Upper lobe of left lung (tissue), 4 donors: Measurements from ENCODE around the gene CELSR1.

ENCODE experiments used
- CTCF ChIP-seq, 6 experiments: fragments of 450-650 bp in 4 of 6; fragments of 200-600 bp in 2 of 6; sonication (generic) in 2 of 6; IDR thresholded peaks; one replicate each; pipeline ENCODE4 v1.5.1; 2016 to 2019; ENCODE audit warnings: antibody characterized with exemption in 6 of 6
- EP300 ChIP-seq, 4 donors: sonication (generic); formaldehyde crosslinking; IDR thresholded peaks; one replicate each; pipeline ENCODE4 v1.5.1; 2017; ENCODE audit warnings: antibody characterized with exemption in 4 of 4, control low read depth in 2 of 4
- POLR2A ChIP-seq, 4 donors: fragments of 450-650 bp; IDR thresholded peaks; one replicate each; pipeline ENCODE4 v1.5.1; 2016 to 2017; ENCODE audit warnings: antibody characterized with exemption in 4 of 4, mild to moderate bottlenecking in 2 of 4
- POLR2AphosphoS5 ChIP-seq, 2 donors: sonication (generic); formaldehyde crosslinking; IDR thresholded peaks; one replicate each; pipeline ENCODE4 v1.5.1; 2017; ENCODE audit warnings: antibody characterized with exemption in 2 of 2

GRCh38 chr22:46356496-46357480 lies 180.6 kb downstream of the CELSR1 start:
- no peak for TF ChIP-seq EP300 (IDR thresholded peaks at IDR 0.05)
- TF ChIP-seq POLR2A (IDR thresholded peaks at IDR 0.05): no peak
- no peak for TF ChIP-seq CTCF (IDR thresholded peaks at IDR 0.05)
- TF ChIP-seq POLR2AphosphoS5 (IDR thresholded peaks at IDR 0.05): no peak
